Measurements from ENCODE around the gene RNF181.
"Not testable (repeated sequence)": the region's sequence is repeated elsewhere in the genome, so short reads cannot be mapped to it uniquely, and the experiment has no call there.

RNF181 gene

GRCh38 chr2:85597241-85597640 is 1.7 kb downstream of the RNF181 start:
- TF ChIP-seq ZNF274 (IDR thresholded peaks at IDR 0.05; ENCODE audit: low read depth, low read length): no peak
- no peak overlapping the region for H3K4me3 ChIP-seq (ENCODE audit: low read length)

- H3K4me3 ChIP-seq (ENCODE audit: low read length): no peak overlapping the region
- no peak for TF ChIP-seq ZNF274 (IDR thresholded peaks at IDR 0.05; ENCODE audit: low read depth, low read length)
Observed at GRCh38 chr2:85598594-85599340, 3.2 kb downstream of the RNF181 start.

GRCh38 chr2:85599468-85600234 is 4.1 kb downstream of the RNF181 start:
- no peak overlapping the region for H3K4me3 ChIP-seq (ENCODE audit: low read length)
- TF ChIP-seq ZNF274 (IDR thresholded peaks at IDR 0.05; ENCODE audit: low read depth, low read length): no peak

GRCh38 chr2:85600235-85600575 is 4.7 kb downstream of the RNF181 start:
- no peak for TF ChIP-seq ZNF274 (IDR thresholded peaks at IDR 0.05; ENCODE audit: low read depth, low read length)
- H3K4me3 ChIP-seq (ENCODE audit: low read length): no peak overlapping the region

GRCh38 chr2:85600951-85601770 is 5.6 kb downstream of the RNF181 start:
- no peak overlapping the region for H3K4me3 ChIP-seq (ENCODE audit: low read length)
- TF ChIP-seq ZNF274 (IDR thresholded peaks at IDR 0.05; ENCODE audit: low read depth, low read length): no peak

- TF ChIP-seq ZNF274 (IDR thresholded peaks at IDR 0.05; ENCODE audit: low read depth, low read length): no peak
- H3K4me3 ChIP-seq (ENCODE audit: low read length): peak overlapping the region; percentile 53; the same call in 1 of the 2 replicates
Observed at GRCh38 chr2:85601771-85602475, 6.4 kb downstream of the RNF181 start.

- peak within 1 kb of the TSS; percentile 76 for H3K4me3 ChIP-seq (ENCODE audit: low read length)
- no peak for TF ChIP-seq ZNF274 (IDR thresholded peaks at IDR 0.05; ENCODE audit: low read depth, low read length)
Observed at GRCh38 chr2:85602476-85603234, 7.1 kb downstream of the RNF181 start, which contains the start of gene TMEM150A. Gene TMEM150A, minus strand, starts transcription at chr2:85602698. Its CDS starts 750 bp downstream, at chr2:85601948.

GRCh38 chr2:85604133-85604444 is 8.5 kb downstream of the RNF181 start:
- not testable (repeated sequence) for H3K4me3 ChIP-seq (ENCODE audit: low read length)

- H3K4me3 ChIP-seq (ENCODE audit: low read length): no peak overlapping the region
- no peak for TF ChIP-seq ZNF274 (IDR thresholded peaks at IDR 0.05; ENCODE audit: low read depth, low read length)
Observed at GRCh38 chr2:85604568-85605339, 9.2 kb downstream of the RNF181 start.

- TF ChIP-seq ZNF274 (IDR thresholded peaks at IDR 0.05; ENCODE audit: low read depth, low read length): no peak
Observed at GRCh38 chr2:85605406-85606115, 10.0 kb downstream of the RNF181 start.

GRCh38 chr2:85606116-85606455 is 10.5 kb downstream of the RNF181 start:
- no peak overlapping the region for H3K4me3 ChIP-seq (ENCODE audit: low read length)
- TF ChIP-seq ZNF274 (IDR thresholded peaks at IDR 0.05; ENCODE audit: low read depth, low read length): no peak

More at GRCh38 chr2:85605406-85606115, 10.0 kb downstream of the RNF181 start:
- H3K4me3 ChIP-seq (ENCODE audit: low read length): no peak overlapping the region
